Uterus (tissue), 4 donors: Measurements from ENCODE around the gene SPOPL. TPM values are rescaled to one million over a fixed set of nuclear protein-coding genes. Genes with fewer than 3 reads are reported as not detected.

Experiments used
- DNase-seq, 2 donors: peaks; one replicate each; pipeline ENCODE4 v3.0.0-alpha.2; 2019 to 2020
- H3K27ac ChIP-seq, 2 donors: fragments of 200-600 bp; sonication (generic); 1 replicate in 1 of 2; 2 replicates in 1 of 2; pipeline ENCODE4 v1.5.1; 2016 to 2018
- H3K27me3 ChIP-seq, 2 donors: fragments of 200-600 bp; sonication (generic); one replicate each; pipeline ENCODE4 v1.5.1; 2018 to 2019; ENCODE audit warnings: control low read depth in 1 of 2
- H3K36me3 ChIP-seq, 2 donors: fragments of 200-600 bp; sonication (generic); one replicate each; pipeline ENCODE4 v1.5.1; 2019; ENCODE audit warnings: control low read depth in 1 of 2
- H3K4me1 ChIP-seq, 2 donors: fragments of 200-600 bp; sonication (generic); one replicate each; pipeline ENCODE4 v1.5.1; 2018 to 2019; ENCODE audit warnings: control low read depth in 1 of 2
- H3K4me3 ChIP-seq, 2 donors: fragments of 200-600 bp; sonication (generic); 1 replicate in 1 of 2; 2 replicates in 1 of 2; pipeline ENCODE4 v1.5.1; 2018 to 2019; ENCODE audit warnings: mild to moderate bottlenecking in 1 of 2
- H3K9me3 ChIP-seq, 2 donors: fragments of 200-600 bp; sonication (generic); one replicate each; pipeline ENCODE4 v1.5.1; 2019; ENCODE audit warnings: control low read depth in 1 of 2
- POLR2A ChIP-seq, 2 donors: fragments of 450-650 bp; IDR thresholded peaks; one replicate each; pipeline ENCODE4 v1.6.1; 2016; ENCODE audit warnings: antibody characterized with exemption in 2 of 2, mild to moderate bottlenecking in 1 of 2, moderate library complexity in 1 of 2
- intact Hi-C: fragments of 100-400 bp; cut with DNase I; formaldehyde crosslinking; loops from one replicate; pipeline ENCODE4 v1.15.1; 2023; ENCODE audit warnings: low total_unique reads
- total RNA-seq, 4 donors: library from RNA; depleted of rRNA in 3 of 4; stranded (reverse); fragments of >200 nt in 3 of 4; gene quantifications; one replicate each; pipeline versions ENCODE4 v1.1.0 to v1.2.4, GENCODE V29; 2014 to 2023
- TF ChIP-seq, protein P1 (sequence below), 4 experiments: fragments of 200-600 bp in 2 of 4; fragments of 450-650 bp in 2 of 4; sonication (generic) in 2 of 4; IDR thresholded peaks; one replicate each; pipeline ENCODE4 v1.5.1; 2016 to 2019; ENCODE audit warnings: antibody characterized with exemption in 4 of 4, mild to moderate bottlenecking in 2 of 4, moderate library complexity in 1 of 4
- donor health status: DM: yes; HTN: yes; CAD: no.

The SPOPL gene
- total RNA-seq, 4 donors from 2014 or later: 19.2 to 40.6 (median 26.8) TPM

DNA sequence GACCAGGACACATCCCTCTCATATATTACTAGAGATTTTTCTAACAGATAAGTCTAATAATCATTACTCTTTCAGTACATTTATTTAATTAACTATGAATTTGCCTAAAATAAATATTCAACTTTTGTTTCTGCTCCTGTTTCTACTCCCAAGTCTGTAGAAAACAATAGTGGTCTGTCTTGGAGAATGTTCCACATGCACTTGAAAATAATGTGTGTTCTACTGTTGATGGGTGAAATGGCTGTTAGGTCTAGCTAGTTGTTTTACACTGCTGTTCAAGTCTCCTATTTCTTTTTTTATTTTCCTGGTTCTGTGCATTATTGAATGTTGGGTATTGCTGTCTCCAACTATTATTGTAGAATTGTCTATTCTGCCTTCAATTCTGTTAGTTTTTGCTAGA is 47.2 kb downstream of the SPOPL start:
- H3K27ac ChIP-seq: no peak overlapping the region
- H3K4me3 ChIP-seq: no peak overlapping the region
- no peaks in the 10 kb centered on the region for H3K36me3 ChIP-seq
- no peaks in the 10 kb centered on the region for H3K9me3 ChIP-seq
- intact Hi-C loops: no loop called here
- H3K4me1 ChIP-seq: no peaks in the 10 kb centered on the region
- TF ChIP-seq, protein P1, sequence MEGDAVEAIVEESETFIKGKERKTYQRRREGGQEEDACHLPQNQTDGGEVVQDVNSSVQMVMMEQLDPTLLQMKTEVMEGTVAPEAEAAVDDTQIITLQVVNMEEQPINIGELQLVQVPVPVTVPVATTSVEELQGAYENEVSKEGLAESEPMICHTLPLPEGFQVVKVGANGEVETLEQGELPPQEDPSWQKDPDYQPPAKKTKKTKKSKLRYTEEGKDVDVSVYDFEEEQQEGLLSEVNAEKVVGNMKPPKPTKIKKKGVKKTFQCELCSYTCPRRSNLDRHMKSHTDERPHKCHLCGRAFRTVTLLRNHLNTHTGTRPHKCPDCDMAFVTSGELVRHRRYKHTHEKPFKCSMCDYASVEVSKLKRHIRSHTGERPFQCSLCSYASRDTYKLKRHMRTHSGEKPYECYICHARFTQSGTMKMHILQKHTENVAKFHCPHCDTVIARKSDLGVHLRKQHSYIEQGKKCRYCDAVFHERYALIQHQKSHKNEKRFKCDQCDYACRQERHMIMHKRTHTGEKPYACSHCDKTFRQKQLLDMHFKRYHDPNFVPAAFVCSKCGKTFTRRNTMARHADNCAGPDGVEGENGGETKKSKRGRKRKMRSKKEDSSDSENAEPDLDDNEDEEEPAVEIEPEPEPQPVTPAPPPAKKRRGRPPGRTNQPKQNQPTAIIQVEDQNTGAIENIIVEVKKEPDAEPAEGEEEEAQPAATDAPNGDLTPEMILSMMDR (IDR thresholded peaks at IDR 0.05): no peak
- TF ChIP-seq POLR2A (IDR thresholded peaks at IDR 0.05): no peak
- H3K27me3 ChIP-seq: no peaks in the 10 kb centered on the region
- DNase-seq: no peak

DNA sequence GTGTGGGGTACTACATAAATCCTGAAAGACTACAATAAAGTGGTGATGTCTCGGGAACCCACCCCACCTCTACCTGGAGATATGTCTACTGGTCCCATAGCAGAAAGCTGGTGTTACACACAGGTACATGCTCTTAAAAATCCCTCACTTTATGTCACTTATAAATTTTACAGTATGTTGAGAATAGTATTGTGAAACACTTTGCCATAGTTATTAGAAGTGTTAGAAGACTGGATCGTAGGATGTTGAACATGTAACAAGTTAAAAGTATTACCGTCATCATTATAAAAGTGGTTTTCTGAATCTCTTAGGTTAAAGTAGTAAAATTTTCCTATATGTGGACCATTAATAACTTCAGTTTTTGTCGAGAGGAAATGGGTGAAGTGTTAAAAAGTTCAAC is 48.6 kb downstream of the SPOPL start:
- H3K36me3 ChIP-seq: no peaks in the 10 kb centered on the region
- TF ChIP-seq, protein P1 (IDR thresholded peaks at IDR 0.05): no peak
- TF ChIP-seq POLR2A (IDR thresholded peaks at IDR 0.05): no peak
- H3K9me3 ChIP-seq: no peaks in the 10 kb centered on the region
- DNase-seq: no peak
- no peak overlapping the region for H3K27ac ChIP-seq
- intact Hi-C loops: no loop called here
- H3K4me3 ChIP-seq: no peak overlapping the region
- no peaks in the 10 kb centered on the region for H3K27me3 ChIP-seq
- H3K4me1 ChIP-seq: no peaks in the 10 kb centered on the region

DNA sequence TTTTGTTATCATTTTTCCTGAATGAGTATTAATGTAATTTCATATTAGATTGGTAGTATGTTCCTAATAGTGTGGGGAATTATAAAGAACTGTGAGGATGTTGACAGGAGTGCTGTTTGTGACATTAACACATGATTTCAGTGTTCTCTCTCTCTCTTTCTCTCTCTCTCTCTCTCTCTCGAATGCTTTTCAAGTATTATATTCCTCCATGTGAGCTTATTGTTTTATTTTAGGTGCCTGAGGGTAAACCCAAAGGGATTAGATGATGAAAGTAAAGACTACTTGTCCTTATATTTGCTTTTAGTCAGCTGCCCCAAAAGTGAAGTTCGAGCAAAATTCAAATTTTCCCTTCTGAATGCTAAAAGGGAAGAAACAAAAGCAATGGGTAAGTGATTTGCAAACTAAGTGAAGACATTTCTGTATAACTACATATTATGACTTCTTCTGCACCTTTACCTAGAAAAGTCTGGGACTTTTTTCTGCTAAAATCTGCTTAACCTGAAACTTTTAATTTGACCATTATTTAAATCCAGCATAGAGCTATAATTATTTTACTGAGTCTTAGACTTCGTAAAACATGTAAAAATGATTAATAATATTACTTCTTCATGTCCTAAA is 49.2 kb downstream of the SPOPL start:
- intact Hi-C loops: no loop called here
- Histone ChIP-seq H3K36me3 (no peaks in the 10 kb centered on the region), H3K4me1 (no peaks in the 10 kb centered on the region), H3K4me3 (no peak overlapping the region), H3K9me3 (no peaks in the 10 kb centered on the region), H3K27ac (no peak overlapping the region), H3K27me3 (no peaks in the 10 kb centered on the region)
- no peak for TF ChIP-seq POLR2A (IDR thresholded peaks at IDR 0.05)
- TF ChIP-seq, protein P1 (IDR thresholded peaks at IDR 0.05): no peak
- no peak for DNase-seq

DNA sequence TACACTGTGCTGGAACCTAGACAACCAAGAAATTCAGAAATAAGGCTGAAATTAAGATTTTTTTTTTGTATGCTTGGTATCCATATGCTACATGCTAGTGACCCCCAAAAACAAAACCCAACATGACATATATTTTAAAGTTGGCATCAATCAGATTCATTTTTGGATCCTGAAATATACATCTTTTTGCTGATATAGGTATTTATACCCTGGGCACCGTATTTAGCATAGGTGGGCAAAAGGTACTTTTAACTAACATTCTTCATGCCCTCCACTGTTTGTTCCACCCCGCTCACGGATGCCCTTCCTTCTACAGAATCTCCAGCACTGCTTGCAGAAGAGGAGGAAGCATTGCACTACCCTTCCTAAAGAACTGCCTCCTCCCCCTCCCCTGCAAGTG is 52.6 kb downstream of the SPOPL start:
- DNase-seq: no peak
- no peak for TF ChIP-seq POLR2A (IDR thresholded peaks at IDR 0.05)
- TF ChIP-seq, protein P1 (IDR thresholded peaks at IDR 0.05): no peak
- Histone ChIP-seq H3K27me3 (no peaks in the 10 kb centered on the region), H3K36me3 (no peaks in the 10 kb centered on the region), H3K27ac (no peak overlapping the region), H3K4me3 (no peak overlapping the region), H3K9me3 (no peaks in the 10 kb centered on the region), H3K4me1 (no peaks in the 10 kb centered on the region)
- intact Hi-C loops: no loop called here

DNA sequence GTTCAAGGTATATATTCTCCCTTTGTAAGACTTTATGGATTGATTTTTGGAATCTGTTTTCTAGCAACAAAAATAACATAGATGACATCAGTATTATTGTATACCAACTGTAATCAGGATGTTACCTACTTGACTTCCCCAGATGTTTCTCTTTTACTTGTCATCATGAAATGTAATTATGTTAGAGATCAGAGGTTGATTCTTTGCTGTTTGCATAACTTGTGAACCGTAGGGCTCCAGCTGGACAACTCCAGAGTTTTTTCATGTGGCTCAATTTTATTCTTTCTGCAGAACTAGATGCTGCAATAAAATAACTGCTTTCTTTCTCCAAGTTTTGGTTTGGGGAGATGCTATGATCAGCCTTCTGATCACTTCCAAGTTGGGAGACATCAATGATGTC is 58.1 kb downstream of the SPOPL start:
- Histone ChIP-seq H3K4me1 (no peaks in the 10 kb centered on the region), H3K36me3 (no peaks in the 10 kb centered on the region), H3K9me3 (no peaks in the 10 kb centered on the region), H3K27ac (no peak overlapping the region), H3K4me3 (no peak overlapping the region), H3K27me3 (no peaks in the 10 kb centered on the region)
- no peak for DNase-seq
- no peak for TF ChIP-seq POLR2A (IDR thresholded peaks at IDR 0.05)
- TF ChIP-seq, protein P1 (IDR thresholded peaks at IDR 0.05): no peak
- intact Hi-C loops: no loop called here
